GM12864 (cell line): ENCODE results near the gene PMM1.
"Not testable (repeated sequence)": the region's sequence is repeated elsewhere in the genome, so short reads cannot be mapped to it uniquely, and the experiment has no call there.

Experiments used
- DNase-seq: peaks from one replicate; pipeline ENCODE4 v3.0.0-alpha.2; 2011; ENCODE audit warnings: low read depth
- H3K4me3 ChIP-seq: 2 replicates; pipeline ENCODE4 v1.5.1; 2011; ENCODE audit warnings: mild to moderate bottlenecking, low read depth, low read length, control low read depth
- TF ChIP-seq, protein P1 (sequence below): IDR thresholded peaks from 2 replicates; pipeline ENCODE4 v1.5.1; 2011; ENCODE audit warnings: low read depth, mild to moderate bottlenecking, moderate library complexity, low read length, control low read depth, inconsistent platforms; ENCODE audit errors: missing control alignments

The PMM1 gene

DNA sequence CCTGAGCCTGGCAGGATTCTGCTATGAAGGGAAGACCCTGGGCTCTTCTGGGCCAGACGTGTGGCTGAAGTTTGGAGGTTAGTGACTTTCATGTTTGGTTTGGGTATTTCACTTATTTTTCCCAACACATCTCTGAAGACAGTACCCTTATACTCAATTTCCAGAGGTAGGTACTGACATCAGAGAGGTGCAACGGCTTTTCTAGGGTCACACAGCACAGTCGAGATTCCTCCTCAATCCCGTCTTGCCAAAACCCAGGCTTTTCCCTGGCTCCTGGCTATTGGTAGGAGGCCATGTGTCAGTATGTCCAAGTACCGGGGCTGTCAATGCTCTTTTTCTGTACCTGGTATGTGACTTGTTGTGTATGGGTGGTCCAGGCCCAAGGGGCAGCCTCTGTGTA is 6.1 kb upstream of the PMM1 start:
- TF ChIP-seq, protein P1, sequence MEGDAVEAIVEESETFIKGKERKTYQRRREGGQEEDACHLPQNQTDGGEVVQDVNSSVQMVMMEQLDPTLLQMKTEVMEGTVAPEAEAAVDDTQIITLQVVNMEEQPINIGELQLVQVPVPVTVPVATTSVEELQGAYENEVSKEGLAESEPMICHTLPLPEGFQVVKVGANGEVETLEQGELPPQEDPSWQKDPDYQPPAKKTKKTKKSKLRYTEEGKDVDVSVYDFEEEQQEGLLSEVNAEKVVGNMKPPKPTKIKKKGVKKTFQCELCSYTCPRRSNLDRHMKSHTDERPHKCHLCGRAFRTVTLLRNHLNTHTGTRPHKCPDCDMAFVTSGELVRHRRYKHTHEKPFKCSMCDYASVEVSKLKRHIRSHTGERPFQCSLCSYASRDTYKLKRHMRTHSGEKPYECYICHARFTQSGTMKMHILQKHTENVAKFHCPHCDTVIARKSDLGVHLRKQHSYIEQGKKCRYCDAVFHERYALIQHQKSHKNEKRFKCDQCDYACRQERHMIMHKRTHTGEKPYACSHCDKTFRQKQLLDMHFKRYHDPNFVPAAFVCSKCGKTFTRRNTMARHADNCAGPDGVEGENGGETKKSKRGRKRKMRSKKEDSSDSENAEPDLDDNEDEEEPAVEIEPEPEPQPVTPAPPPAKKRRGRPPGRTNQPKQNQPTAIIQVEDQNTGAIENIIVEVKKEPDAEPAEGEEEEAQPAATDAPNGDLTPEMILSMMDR: no peak
- H3K4me3 ChIP-seq: no peak overlapping the region
- no peak for DNase-seq

DNA sequence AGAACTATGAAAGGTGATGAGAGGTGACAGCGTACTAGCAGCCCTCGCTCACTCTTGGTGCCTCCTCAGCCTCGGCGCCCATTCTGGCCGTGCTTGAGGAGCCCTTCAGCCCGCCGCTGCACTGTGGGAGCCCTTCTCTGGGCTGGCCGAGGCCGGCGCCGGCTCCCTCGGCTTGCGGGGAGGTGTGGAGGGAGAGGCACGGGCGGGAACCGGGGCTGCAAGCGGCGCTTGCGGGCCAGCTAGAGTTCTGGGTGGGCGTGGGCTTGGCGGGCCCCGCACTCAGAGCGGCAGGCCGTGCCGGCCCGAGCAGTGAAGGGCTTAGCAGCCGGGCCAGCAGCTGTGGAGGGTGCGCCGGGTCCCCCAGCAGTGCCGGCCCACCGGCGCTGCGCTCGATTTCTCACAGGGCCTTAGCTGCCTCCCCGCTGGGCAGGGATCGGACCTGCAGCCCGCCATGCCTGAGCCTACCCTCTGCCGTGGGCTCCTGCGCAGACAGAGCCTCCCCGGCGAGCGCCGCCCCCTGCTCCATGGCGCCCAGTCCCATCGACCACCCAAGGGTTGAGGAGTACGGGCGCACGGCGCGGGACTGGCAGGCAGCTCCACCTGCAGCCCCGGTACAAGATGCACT is 3.8 kb upstream of the PMM1 start:
- H3K4me3 ChIP-seq, DNase-seq: not testable (repeated sequence)

DNA sequence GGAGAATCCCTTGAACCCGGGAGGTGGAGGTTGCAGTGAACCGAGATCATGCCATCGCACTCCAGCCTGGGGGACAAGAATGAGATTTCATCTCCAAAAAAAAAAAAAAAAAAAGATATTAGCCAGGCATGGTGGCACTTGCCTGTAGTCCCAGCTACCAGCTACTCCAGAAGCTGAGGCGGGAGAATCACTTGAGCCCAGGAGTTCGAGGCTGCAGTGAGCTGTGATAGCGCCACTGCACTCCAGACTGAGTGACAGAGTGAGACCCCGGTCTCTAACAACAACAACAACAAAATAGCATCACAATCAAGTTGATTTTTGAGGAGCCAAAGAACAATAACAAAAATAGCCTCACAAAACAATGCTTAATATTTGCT is 2.3 kb downstream of the PMM1 start:
- TF ChIP-seq, protein P1: no peak

DNA sequence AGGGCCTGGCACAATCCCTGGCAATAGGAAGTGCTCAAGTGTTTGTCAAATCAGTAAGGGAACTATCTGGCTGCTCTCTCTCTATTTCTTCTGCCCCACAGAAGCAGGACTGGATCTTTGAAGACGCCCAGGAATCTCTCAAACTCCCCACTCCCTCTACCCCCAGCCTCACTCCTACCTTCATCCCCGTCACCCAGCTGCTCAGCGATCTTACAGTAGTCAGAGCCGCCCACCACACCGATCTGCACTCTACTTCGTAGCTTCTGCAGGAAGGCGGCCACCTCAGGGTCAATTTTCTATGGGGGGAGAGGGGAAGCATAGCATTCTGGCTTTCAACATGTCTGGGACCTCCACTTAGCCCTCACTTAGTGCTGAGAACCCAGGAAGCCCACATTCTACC is 3.7 kb downstream of the PMM1 start:
- H3K4me3 ChIP-seq: no peak overlapping the region
- DNase-seq: no peak
- TF ChIP-seq, protein P1: no peak

More for the DNA sequence above, 2.3 kb downstream of the PMM1 start:
- H3K4me3 ChIP-seq: no peak overlapping the region
- DNase-seq: no peak

DNA sequence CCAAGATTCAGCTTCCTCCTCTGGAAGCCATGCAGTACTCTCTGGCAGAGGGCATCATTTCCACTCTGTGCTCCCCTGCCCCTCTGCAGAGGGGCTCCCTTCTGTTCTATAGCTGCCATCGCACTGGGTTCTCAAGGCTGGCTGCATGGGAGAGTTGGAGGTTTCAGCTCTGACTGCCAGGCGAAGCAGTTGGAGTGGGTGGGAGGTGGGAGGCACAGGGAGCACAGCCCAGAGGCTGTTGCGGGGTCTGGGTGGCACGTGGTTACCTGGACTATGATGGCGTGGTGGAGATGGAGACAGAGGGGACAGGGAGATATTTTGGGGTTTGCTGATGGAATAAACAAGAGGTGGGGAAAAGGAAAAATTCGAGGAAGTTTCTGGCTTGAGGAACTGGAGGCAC is 4.8 kb downstream of the PMM1 start:
- DNase-seq: no peak
- TF ChIP-seq, protein P1: no peak
- H3K4me3 ChIP-seq: no peak overlapping the region

DNA sequence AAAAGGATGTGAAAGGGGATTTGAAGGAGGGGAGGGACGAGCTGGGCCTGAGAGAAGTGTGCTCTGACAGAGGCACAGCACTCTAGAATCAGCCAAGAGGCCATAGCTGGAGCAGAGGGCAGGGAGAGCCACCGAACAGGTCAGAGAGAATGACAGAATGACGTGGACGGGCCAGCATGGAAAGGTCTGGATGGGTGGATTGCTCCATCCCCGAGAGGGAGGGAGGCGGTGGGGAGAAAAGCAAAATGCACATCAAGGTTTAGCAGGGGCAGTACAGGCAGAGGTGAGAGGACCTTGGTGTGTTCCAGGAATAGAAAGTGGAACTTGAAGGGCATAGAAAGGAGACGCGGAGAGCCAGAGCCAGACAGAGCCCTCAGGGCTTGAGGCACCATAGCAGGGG is 6.9 kb downstream of the PMM1 start:
- DNase-seq: no peak
- H3K4me3 ChIP-seq: no peak overlapping the region
- TF ChIP-seq, protein P1: no peak

DNA sequence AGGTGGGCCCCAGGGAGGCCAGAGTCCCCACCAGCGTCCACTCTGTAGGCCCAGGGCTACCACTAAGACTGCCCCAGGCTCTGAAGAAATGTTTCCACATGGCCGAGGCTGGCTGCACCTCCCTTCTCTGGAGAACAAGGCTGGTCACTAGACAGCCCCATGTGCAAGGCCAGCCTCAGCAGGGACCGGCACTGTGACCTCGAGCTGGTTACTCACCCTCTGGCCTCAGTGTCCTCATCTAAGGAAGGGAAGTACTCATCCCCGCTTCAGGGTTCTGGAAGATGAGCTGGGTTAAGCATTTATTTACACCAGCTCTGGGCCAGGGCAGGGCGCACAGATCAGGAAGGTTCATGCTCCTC is 9.7 kb downstream of the PMM1 start:
- DNase-seq: no peak
- TF ChIP-seq, protein P1: no peak

More for the DNA sequence above, 9.7 kb downstream of the PMM1 start:
- no peak overlapping the region for H3K4me3 ChIP-seq
